ENCODE measurements around the gene AKR7A2. TPM values are rescaled to one million over a fixed set of nuclear protein-coding genes. Genes with fewer than 3 reads are reported as not detected.

Gene AKR7A2
- total RNA-seq, 4 donors from 2014 or later, result 45.2 to 68.2 (median 59.6) TPM

DNA sequence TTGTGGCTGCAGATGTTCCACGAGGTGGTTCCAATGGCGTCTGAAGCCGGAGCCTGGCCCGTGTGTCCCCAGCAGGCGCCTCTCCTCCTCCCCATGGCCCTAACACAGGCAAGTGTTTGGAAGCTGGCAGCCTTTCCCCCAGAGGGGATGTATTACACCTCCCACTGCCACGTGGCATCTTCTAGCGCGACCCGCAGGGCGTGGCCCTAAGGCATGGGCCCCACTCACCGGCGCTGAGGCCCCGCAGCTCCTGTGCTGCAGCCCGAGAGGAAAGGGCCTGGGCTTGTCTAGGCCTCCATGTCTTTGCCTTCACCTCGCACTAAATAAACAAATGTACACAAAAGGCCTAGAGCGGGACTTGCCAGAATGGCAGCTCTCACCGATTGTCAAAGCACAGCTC lies 38.1 kb upstream of the AKR7A2 start:
- no peak overlapping the region for H3K4me3 ChIP-seq
- H3K27ac ChIP-seq (replicated peaks in 1 of 4), result peak overlapping the region in 1 of 4 donors; percentile 44
- no peak for DNase-seq (ENCODE audit: extremely low spot score)
- no peaks in the 10 kb centered on the region for H3K27me3 ChIP-seq
- H3K36me3 ChIP-seq, result peaks cover 24 to 82% (median 71%) of the 10 kb centered on the region in 4 donors
- H3K4me1 ChIP-seq, result peaks cover 0 to 80% (median 74%) of the 10 kb centered on the region in 4 donors
- 88% methylated on average over 8 of the region's 17 CpGs for WGBS
- H3K9me3 ChIP-seq, result no peaks in the 10 kb centered on the region
- TF ChIP-seq EP300 (IDR thresholded peaks at IDR 0.05) (no peak), POLR2AphosphoS5 (IDR thresholded peaks at IDR 0.05) (no peak), POLR2A (IDR thresholded peaks at IDR 0.05; ENCODE audit: low read depth) (no peak)
- TF ChIP-seq, protein P1, sequence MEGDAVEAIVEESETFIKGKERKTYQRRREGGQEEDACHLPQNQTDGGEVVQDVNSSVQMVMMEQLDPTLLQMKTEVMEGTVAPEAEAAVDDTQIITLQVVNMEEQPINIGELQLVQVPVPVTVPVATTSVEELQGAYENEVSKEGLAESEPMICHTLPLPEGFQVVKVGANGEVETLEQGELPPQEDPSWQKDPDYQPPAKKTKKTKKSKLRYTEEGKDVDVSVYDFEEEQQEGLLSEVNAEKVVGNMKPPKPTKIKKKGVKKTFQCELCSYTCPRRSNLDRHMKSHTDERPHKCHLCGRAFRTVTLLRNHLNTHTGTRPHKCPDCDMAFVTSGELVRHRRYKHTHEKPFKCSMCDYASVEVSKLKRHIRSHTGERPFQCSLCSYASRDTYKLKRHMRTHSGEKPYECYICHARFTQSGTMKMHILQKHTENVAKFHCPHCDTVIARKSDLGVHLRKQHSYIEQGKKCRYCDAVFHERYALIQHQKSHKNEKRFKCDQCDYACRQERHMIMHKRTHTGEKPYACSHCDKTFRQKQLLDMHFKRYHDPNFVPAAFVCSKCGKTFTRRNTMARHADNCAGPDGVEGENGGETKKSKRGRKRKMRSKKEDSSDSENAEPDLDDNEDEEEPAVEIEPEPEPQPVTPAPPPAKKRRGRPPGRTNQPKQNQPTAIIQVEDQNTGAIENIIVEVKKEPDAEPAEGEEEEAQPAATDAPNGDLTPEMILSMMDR (IDR thresholded peaks at IDR 0.05), result no peak
- intact Hi-C loops (cut with DNase I), result loop anchor here (5.0 kb wide), 1 partner anchor 32 kb away; no protein-coding TSS in a partner anchor

GRCh38 chr1:19348441-19349198 lies 36.7 kb upstream of the AKR7A2 start:
- Histone ChIP-seq H3K4me3 (no peak overlapping the region), H3K4me1 (peaks cover 0 to 80% (median 73%) of the 10 kb centered on the region in 4 donors), H3K27ac (replicated peaks in 1 of 4) (peak overlapping the region; percentile 9 to 44 (median 36)), H3K9me3 (no peaks in the 10 kb centered on the region), H3K36me3 (peaks cover 27 to 82% (median 71%) of the 10 kb centered on the region in 4 donors), H3K27me3 (no peaks in the 10 kb centered on the region)
- no peak for TF ChIP-seq POLR2A (IDR thresholded peaks at IDR 0.05; ENCODE audit: low read depth)
- TF ChIP-seq, protein P1 (IDR thresholded peaks at IDR 0.05), result no peak
- TF ChIP-seq EP300 (IDR thresholded peaks at IDR 0.05), result no peak
- TF ChIP-seq POLR2AphosphoS5 (IDR thresholded peaks at IDR 0.05), result no peak
- DNase-seq (ENCODE audit: extremely low spot score), result no peak
- intact Hi-C loops (cut with DNase I), result loop anchor here (5.0 kb wide), 1 partner anchor 34 kb away; no protein-coding TSS in a partner anchor
- 56% methylated on average over 10 of the region's 15 CpGs for WGBS

GRCh38 chr1:19347533-19348172 lies 35.7 kb upstream of the AKR7A2 start:
- TF ChIP-seq POLR2AphosphoS5 (IDR thresholded peaks at IDR 0.05), result no peak
- TF ChIP-seq, protein P1 (IDR thresholded peaks at IDR 0.05), result no peak
- no peak for TF ChIP-seq POLR2A (IDR thresholded peaks at IDR 0.05; ENCODE audit: low read depth)
- TF ChIP-seq EP300 (IDR thresholded peaks at IDR 0.05), result no peak
- no peak overlapping the region for H3K4me3 ChIP-seq
- peak overlapping the region in 2 of 4 donors; percentile 7 to 44 for H3K27ac ChIP-seq (replicated peaks in 1 of 4)
- no peaks in the 10 kb centered on the region for H3K27me3 ChIP-seq
- H3K36me3 ChIP-seq, result peaks cover 26 to 82% (median 71%) of the 10 kb centered on the region in 4 donors
- intact Hi-C loops (cut with DNase I), result loop anchor here (5.0 kb wide), 1 partner anchor 35 kb away; no protein-coding TSS in a partner anchor
- peaks cover 0 to 78% (median 73%) of the 10 kb centered on the region in 4 donors for H3K4me1 ChIP-seq
- 61% methylated on average over 13 of the region's 14 CpGs for WGBS
- no peak for DNase-seq (ENCODE audit: extremely low spot score)
- H3K9me3 ChIP-seq, result no peaks in the 10 kb centered on the region

DNA sequence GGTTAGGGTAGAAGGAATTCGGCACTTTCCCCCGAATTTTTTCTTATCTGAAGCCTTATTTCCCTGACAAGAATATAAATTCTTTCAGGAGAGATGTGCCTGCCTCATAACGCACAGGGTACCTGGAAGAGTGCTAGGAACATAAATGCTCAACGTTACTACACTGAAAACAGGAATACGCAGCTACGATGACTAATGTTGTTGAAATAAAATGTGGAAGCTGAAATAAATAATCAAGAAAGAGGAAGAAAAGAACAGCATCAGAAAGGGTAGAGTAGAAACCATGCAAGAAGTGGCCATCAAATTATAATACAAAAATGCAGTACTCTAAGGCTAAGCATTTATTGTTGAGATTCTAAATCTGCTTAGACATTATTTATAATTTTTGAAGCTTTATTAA lies 34.1 kb upstream of the AKR7A2 start:
- H3K36me3 ChIP-seq, result peaks cover 26 to 80% (median 69%) of the 10 kb centered on the region in 4 donors
- no peaks in the 10 kb centered on the region for H3K27me3 ChIP-seq
- peak overlapping the region in 1 of 4 donors; percentile 32 for H3K27ac ChIP-seq (replicated peaks in 1 of 4)
- 67% methylated on average over 6 of the region's 6 CpGs for WGBS
- intact Hi-C loops (cut with DNase I), result loop anchor here (5.0 kb wide), 1 partner anchor 36 kb away; no protein-coding TSS in a partner anchor
- no peak for TF ChIP-seq POLR2AphosphoS5 (IDR thresholded peaks at IDR 0.05)
- TF ChIP-seq, protein P1 (IDR thresholded peaks at IDR 0.05), result no peak
- no peak for TF ChIP-seq EP300 (IDR thresholded peaks at IDR 0.05)
- no peak for TF ChIP-seq POLR2A (IDR thresholded peaks at IDR 0.05; ENCODE audit: low read depth)
- no peaks in the 10 kb centered on the region for H3K9me3 ChIP-seq
- H3K4me3 ChIP-seq, result no peak overlapping the region
- DNase-seq (ENCODE audit: extremely low spot score), result no peak
- H3K4me1 ChIP-seq, result peaks cover 9 to 78% (median 73%) of the 10 kb centered on the region in 4 donors
